ENCODE measurements around the gene SLC45A2.

SLC45A2 gene

DNA sequence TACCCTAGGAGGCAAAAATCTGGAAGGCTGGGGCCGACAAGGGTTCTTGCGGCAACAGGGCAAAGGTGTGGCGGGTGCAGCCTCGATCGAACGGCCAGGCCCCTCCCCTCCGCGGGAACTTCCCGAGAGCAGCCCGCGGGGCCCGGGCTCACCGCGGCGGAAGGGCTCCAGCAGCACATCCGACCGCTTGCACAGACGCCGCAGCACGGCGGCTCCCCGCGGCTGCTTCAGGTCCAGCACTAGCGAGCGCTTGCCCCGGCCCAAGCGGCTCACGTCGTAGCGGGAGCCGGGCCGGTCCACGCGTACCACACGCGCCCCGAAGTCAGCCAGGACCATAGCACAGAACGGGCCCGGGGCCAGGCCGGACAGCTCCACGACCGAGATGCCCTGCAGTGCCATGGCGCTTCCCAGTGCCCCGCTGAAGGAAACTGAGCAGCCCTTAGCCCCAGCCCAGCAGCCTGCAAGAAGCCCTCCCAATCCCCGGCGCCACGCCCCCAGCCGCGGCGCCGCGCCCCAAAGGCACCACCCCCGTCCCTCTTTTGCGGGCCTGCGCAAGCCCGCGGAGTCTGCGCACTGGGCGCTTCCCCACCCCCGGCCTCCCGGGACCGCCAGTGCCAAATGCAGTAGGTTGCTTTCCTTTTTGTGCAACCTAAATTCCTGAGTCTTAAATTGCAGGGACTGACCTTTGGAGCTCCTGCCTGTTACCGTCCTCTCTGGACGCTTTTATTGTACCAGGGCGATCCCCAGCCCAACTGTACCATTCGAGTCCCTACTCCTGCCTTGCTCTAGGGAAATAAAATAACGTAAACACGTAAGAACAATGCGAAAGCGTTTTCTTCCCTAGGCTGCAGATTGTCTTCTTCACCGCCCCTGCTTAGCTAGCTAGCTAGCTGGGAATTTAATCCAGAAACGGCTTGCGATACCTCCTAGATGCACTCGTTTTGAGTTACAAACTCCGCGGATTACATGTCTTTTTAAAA is 23.4 kb upstream of the SLC45A2 start, which contains the start of gene AMACR:
AMACR (minus strand) TSS at position 430 of the 980 bp plus-strand sequence; CDS start at position 399, 31 bp downstream.
- Histone ChIP-seq H3K4me1 (ENCODE audit: control insufficient read depth, insufficient read depth, low read length) (peaks cover 6% of the 10 kb centered on the region), H3K27me3 (ENCODE audit: control insufficient read depth in 1 of 2, insufficient read depth in 2 of 2, low read length in 2 of 2) (no peaks in the 10 kb centered on the region), H3K4me3 (ENCODE audit: low read length in 2 of 2) (peak within 1 kb of the TSS; percentile 82 to 97), H3K9ac (ENCODE audit: low read length in 2 of 2) (peak within 1 kb of the TSS; percentile 84 to 88), H3K9me3 (ENCODE audit: control insufficient read depth in 2 of 2, low read length in 2 of 2) (no peaks in the 10 kb centered on the region), H3K27ac (ENCODE audit: low read length) (peak within 1 kb of the TSS; percentile 84), H3K36me3 (ENCODE audit: control insufficient read depth in 2 of 2, insufficient read depth in 2 of 2, low read length in 2 of 2) (peaks cover 6 to 8% of the 10 kb centered on the region in 2 donors)

DNA sequence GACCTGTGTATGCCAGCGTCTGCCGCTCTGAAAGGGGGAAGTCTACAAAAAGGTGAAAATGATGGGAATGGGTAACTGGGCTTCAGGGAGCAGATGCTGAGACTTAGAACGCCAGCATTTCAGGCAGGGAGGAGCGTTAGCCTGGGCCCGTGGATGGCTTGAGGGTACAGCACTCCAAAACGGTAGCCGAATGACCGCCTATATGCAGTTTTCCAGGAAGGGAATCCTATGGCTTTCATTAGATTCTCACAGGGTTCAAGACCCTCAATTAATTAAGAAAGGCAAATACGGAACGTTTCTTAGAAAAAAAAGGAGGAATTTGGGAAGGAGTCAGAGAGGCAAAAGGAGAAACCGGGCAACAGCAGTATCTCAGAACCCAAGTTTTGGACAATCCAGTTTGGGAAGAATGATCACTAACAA is 22.7 kb upstream of the SLC45A2 start:
- H3K36me3 ChIP-seq (ENCODE audit: control insufficient read depth in 2 of 2, insufficient read depth in 2 of 2, low read length in 2 of 2) = peaks cover 13 to 15% of the 10 kb centered on the region in 2 donors
- H3K4me1 ChIP-seq (ENCODE audit: control insufficient read depth, insufficient read depth, low read length) = peaks cover 7% of the 10 kb centered on the region
- no peaks in the 10 kb centered on the region for H3K27me3 ChIP-seq (ENCODE audit: control insufficient read depth in 1 of 2, insufficient read depth in 2 of 2, low read length in 2 of 2)
- peak overlapping the region; percentile 84 for H3K27ac ChIP-seq (ENCODE audit: low read length)
- H3K9me3 ChIP-seq (ENCODE audit: control insufficient read depth in 2 of 2, low read length in 2 of 2) = no peaks in the 10 kb centered on the region
- H3K9ac ChIP-seq (ENCODE audit: low read length in 2 of 2) = peak overlapping the region; percentile 84 to 87
- H3K4me3 ChIP-seq (ENCODE audit: low read length in 2 of 2) = peak overlapping the region; percentile 82 to 97

DNA sequence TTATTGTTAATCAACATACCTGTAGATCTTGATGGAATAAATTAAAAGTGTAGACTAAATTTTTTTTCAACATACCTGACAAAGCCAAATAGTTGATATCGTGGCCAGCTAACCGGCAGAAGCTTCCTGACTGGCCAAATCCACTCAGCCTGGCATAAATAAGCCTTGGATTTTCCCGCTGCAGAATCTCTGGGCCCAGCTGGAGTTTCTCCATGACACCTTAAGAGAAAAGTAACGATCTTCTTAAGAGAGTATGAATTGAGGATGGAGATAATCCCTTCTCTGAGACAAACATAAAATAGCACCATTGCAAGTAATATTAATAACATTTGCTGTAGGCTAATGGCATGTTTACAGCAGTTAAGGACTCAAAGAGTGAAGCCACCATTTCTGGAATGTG is 21.2 kb upstream of the SLC45A2 start:
- H3K4me3 ChIP-seq (ENCODE audit: low read length in 2 of 2) = no peak overlapping the region
- peaks cover 21% of the 10 kb centered on the region for H3K4me1 ChIP-seq (ENCODE audit: control insufficient read depth, insufficient read depth, low read length)
- no peak overlapping the region for H3K9ac ChIP-seq (ENCODE audit: low read length in 2 of 2)
- peaks cover 13 to 15% of the 10 kb centered on the region in 2 donors for H3K36me3 ChIP-seq (ENCODE audit: control insufficient read depth in 2 of 2, insufficient read depth in 2 of 2, low read length in 2 of 2)
- no peaks in the 10 kb centered on the region for H3K9me3 ChIP-seq (ENCODE audit: control insufficient read depth in 2 of 2, low read length in 2 of 2)
- H3K27me3 ChIP-seq (ENCODE audit: control insufficient read depth in 1 of 2, insufficient read depth in 2 of 2, low read length in 2 of 2) = no peaks in the 10 kb centered on the region
- no peak overlapping the region for H3K27ac ChIP-seq (ENCODE audit: low read length)

DNA sequence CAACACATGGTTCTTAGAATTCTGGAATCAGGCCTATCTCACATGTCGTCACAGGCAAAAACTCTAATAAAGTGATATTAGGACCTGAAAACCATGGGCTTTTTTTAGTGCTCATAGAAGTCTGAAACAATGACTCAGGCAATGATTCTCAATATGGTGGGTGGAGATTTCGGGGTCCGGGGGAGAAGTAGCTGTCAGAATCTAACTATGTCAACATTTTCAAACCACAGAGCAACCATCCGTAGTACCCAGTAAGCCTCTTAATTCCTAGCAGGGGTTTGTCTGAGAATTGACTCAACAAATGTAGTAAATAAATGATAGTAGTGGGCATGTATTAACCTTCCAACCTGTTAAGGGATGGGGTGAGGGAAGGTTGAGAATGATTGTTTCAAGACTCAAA is 20.7 kb upstream of the SLC45A2 start:
- H3K9me3 ChIP-seq (ENCODE audit: control insufficient read depth in 2 of 2, low read length in 2 of 2) = no peaks in the 10 kb centered on the region
- H3K27ac ChIP-seq (ENCODE audit: low read length) = no peak overlapping the region
- H3K4me1 ChIP-seq (ENCODE audit: control insufficient read depth, insufficient read depth, low read length) = peaks cover 21% of the 10 kb centered on the region
- H3K9ac ChIP-seq (ENCODE audit: low read length in 2 of 2) = no peak overlapping the region
- peaks cover 13 to 15% of the 10 kb centered on the region in 2 donors for H3K36me3 ChIP-seq (ENCODE audit: control insufficient read depth in 2 of 2, insufficient read depth in 2 of 2, low read length in 2 of 2)
- no peak overlapping the region for H3K4me3 ChIP-seq (ENCODE audit: low read length in 2 of 2)
- H3K27me3 ChIP-seq (ENCODE audit: control insufficient read depth in 1 of 2, insufficient read depth in 2 of 2, low read length in 2 of 2) = no peaks in the 10 kb centered on the region

DNA sequence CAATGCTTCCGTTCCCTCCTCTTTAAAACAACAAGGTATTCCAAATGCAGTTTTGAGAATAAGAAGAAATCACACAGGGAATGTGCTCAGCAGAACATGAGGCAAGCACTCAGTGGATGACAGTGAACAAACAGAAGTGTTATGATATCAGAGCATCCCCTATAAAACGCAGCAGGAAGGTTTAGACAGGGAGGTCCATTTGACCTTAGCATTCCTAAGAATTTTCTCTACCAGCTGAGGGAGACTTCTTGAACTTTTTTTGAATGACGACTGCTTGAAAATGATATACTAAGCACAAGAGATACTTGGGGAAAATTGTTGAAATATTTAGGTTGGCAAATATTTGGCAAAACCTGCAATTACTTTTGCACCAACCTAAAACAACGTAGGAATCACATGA is 19.4 kb upstream of the SLC45A2 start:
- Histone ChIP-seq H3K27ac (ENCODE audit: low read length) (peak overlapping the region; percentile 18), H3K9ac (ENCODE audit: low read length in 2 of 2) (no peak overlapping the region), H3K36me3 (ENCODE audit: control insufficient read depth in 2 of 2, insufficient read depth in 2 of 2, low read length in 2 of 2) (peaks cover 13 to 15% of the 10 kb centered on the region in 2 donors), H3K9me3 (ENCODE audit: control insufficient read depth in 2 of 2, low read length in 2 of 2) (no peaks in the 10 kb centered on the region), H3K27me3 (ENCODE audit: control insufficient read depth in 1 of 2, insufficient read depth in 2 of 2, low read length in 2 of 2) (no peaks in the 10 kb centered on the region), H3K4me3 (ENCODE audit: low read length in 2 of 2) (no peak overlapping the region), H3K4me1 (ENCODE audit: control insufficient read depth, insufficient read depth, low read length) (peaks cover 21% of the 10 kb centered on the region)

DNA sequence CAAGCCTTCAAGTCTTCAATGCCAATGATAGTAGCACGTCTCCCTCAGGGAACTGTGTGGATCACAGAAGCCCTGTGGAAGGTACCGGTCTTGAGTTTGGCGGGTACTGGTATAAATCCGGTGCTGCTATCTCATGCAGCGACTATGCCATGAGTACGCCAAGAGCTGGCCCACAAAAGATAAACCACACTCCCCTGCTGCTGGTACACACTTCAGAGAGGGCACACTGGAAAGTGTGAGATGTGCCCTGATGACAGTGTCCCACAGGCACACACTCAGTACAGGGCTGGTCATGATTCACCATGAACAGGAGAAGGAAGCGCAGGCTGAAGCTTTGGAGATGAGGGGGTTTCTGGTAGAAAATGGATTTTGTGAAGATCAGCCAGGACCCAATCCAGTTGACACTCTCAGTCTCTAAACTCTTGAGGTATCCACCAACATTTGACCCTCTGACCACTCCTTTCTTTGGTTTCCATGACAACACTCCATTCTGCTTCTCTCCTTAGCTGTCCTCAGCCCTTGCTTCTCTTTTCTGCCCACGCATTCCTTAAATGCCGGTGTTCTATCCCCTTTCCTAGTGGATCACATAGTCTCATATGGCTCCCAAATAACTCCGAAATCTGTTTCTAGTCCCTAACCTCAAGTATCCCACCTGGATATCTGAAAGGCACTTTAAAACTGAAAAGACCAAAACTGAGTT is 18.3 kb upstream of the SLC45A2 start:
- peaks cover 21% of the 10 kb centered on the region for H3K4me1 ChIP-seq (ENCODE audit: control insufficient read depth, insufficient read depth, low read length)
- no peaks in the 10 kb centered on the region for H3K27me3 ChIP-seq (ENCODE audit: control insufficient read depth in 1 of 2, insufficient read depth in 2 of 2, low read length in 2 of 2)
- no peaks in the 10 kb centered on the region for H3K9me3 ChIP-seq (ENCODE audit: control insufficient read depth in 2 of 2, low read length in 2 of 2)
- no peak overlapping the region for H3K27ac ChIP-seq (ENCODE audit: low read length)
- no peak overlapping the region for H3K9ac ChIP-seq (ENCODE audit: low read length in 2 of 2)
- peaks cover 19% of the 10 kb centered on the region in 2 donors for H3K36me3 ChIP-seq (ENCODE audit: control insufficient read depth in 2 of 2, insufficient read depth in 2 of 2, low read length in 2 of 2)
- no peak overlapping the region for H3K4me3 ChIP-seq (ENCODE audit: low read length in 2 of 2)

DNA sequence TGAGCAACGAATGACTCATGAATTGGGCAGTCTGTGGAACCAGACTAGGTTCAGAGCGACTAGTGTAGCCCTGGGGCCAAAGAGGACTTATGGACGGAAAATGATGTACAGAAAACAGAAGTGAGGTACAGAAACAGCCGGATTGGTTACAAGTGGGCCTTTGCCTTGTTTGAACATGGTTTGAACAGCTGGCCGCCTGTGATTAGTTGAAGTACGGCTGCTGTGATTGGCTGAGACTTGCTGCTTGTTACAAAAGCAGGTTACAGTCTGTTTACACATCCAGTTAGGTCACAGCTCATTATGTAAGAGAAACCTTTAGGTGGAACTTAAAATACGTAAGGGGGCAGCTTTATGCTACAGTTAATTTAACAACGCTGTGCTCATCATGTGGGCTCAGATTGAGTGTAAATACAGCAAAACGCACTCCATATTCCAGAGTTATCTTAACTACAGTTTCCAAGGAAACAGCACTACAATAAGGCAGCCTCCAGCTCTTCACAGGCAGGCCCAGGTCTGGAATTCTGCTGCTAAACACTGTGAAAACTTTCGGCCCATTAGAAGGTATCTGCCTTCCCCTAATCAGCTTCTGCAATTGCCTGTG is 16.8 kb upstream of the SLC45A2 start:
- H3K9ac ChIP-seq (ENCODE audit: low read length in 2 of 2) = peak overlapping the region; percentile 50 to 64
- peaks cover 16% of the 10 kb centered on the region for H3K4me1 ChIP-seq (ENCODE audit: control insufficient read depth, insufficient read depth, low read length)
- H3K36me3 ChIP-seq (ENCODE audit: control insufficient read depth in 2 of 2, insufficient read depth in 2 of 2, low read length in 2 of 2) = peaks cover 19 to 20% of the 10 kb centered on the region in 2 donors
- peak overlapping the region; percentile 89 for H3K27ac ChIP-seq (ENCODE audit: low read length)
- H3K27me3 ChIP-seq (ENCODE audit: control insufficient read depth in 1 of 2, insufficient read depth in 2 of 2, low read length in 2 of 2) = no peaks in the 10 kb centered on the region
- no peaks in the 10 kb centered on the region for H3K9me3 ChIP-seq (ENCODE audit: control insufficient read depth in 2 of 2, low read length in 2 of 2)
- H3K4me3 ChIP-seq (ENCODE audit: low read length in 2 of 2) = peak overlapping the region; percentile 13 to 55

DNA sequence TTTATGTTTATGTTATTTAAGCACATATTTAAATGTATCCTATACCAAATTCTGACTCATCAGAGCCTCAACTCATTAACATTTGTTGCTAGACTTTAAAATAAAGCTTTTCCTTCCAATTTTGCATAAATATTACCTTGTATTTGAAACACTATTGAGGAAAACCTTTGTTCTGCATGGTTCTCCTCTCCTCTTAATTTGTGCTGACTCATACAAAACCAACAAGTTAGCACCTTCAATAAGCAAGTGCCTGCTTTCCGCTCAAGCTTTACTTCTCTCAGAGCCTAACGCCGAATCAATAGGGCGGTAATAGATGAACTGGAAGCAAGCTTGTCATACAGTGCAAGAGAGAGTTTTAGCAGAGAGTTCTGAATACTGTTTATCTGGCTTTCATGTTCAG is 15.5 kb upstream of the SLC45A2 start:
- Histone ChIP-seq H3K9ac (ENCODE audit: low read length in 2 of 2) (no peak overlapping the region), H3K27ac (ENCODE audit: low read length) (no peak overlapping the region), H3K36me3 (ENCODE audit: control insufficient read depth in 2 of 2, insufficient read depth in 2 of 2, low read length in 2 of 2) (peaks cover 19 to 22% of the 10 kb centered on the region in 2 donors), H3K4me1 (ENCODE audit: control insufficient read depth, insufficient read depth, low read length) (peaks cover 20% of the 10 kb centered on the region), H3K9me3 (ENCODE audit: control insufficient read depth in 2 of 2, low read length in 2 of 2) (no peaks in the 10 kb centered on the region), H3K4me3 (ENCODE audit: low read length in 2 of 2) (no peak overlapping the region), H3K27me3 (ENCODE audit: control insufficient read depth in 1 of 2, insufficient read depth in 2 of 2, low read length in 2 of 2) (no peaks in the 10 kb centered on the region)

DNA sequence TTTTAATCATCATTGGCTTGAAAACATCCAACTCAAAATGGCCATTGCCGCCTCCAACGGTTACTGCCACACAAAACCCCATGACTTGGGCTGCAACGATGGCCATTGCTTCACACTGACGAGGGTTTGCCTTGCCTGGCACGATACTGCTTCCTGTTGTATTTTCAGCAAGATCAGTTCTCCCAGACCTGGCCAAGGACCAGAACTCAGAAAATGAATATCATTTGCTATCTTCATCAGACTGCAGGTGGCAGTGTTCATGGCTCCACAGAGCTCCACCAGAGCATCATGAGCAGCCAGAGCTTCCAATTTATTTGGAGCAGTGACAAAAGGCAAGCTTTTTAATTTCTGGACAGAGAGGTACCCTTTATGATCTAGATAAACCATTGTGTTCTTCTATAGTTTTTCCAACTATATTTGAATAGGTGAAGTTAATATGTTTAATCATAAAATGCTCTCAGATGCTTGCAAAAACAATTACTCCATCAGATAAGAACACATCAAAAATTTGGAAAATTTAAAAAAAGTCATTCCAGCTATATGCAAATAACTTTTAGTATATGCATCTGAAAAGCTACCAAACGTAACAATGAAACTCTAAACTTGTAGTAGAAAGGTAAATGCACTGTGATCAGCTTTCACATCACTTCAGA is 13.0 kb upstream of the SLC45A2 start:
- Histone ChIP-seq H3K27ac (ENCODE audit: low read length) (no peak overlapping the region), H3K27me3 (ENCODE audit: control insufficient read depth in 1 of 2, insufficient read depth in 2 of 2, low read length in 2 of 2) (no peaks in the 10 kb centered on the region), H3K4me3 (ENCODE audit: low read length in 2 of 2) (peak overlapping the region in 1 of 2 donors; percentile 29), H3K9ac (ENCODE audit: low read length in 2 of 2) (no peak overlapping the region), H3K9me3 (ENCODE audit: control insufficient read depth in 2 of 2, low read length in 2 of 2) (no peaks in the 10 kb centered on the region), H3K4me1 (ENCODE audit: control insufficient read depth, insufficient read depth, low read length) (peaks cover 20% of the 10 kb centered on the region), H3K36me3 (ENCODE audit: control insufficient read depth in 2 of 2, insufficient read depth in 2 of 2, low read length in 2 of 2) (peaks cover 6 to 11% of the 10 kb centered on the region in 2 donors)

DNA sequence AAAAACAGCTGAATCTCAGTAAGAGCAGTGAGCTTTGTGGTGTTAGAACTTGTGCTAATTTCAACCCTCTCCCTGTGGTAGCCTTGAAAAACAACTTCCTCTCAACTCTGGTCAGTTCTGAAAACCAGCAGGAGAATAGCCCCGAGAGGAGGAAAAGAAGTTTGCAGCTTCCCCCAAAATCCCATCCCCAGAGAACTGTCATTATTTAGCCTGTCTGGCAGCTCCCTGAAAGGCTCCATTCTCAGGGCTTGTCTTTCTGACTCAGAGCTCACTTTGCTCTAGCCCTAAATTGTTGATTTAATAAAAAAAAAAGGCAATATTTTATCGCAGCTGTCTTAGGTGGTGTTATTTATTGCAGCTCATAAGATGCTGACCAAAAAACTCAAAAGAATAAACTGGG is 11.4 kb upstream of the SLC45A2 start:
- no peaks in the 10 kb centered on the region for H3K27me3 ChIP-seq (ENCODE audit: control insufficient read depth in 1 of 2, insufficient read depth in 2 of 2, low read length in 2 of 2)
- no peak overlapping the region for H3K4me3 ChIP-seq (ENCODE audit: low read length in 2 of 2)
- peaks cover 5% of the 10 kb centered on the region for H3K4me1 ChIP-seq (ENCODE audit: control insufficient read depth, insufficient read depth, low read length)
- H3K9ac ChIP-seq (ENCODE audit: low read length in 2 of 2) = no peak overlapping the region
- peaks cover 4 to 9% of the 10 kb centered on the region in 2 donors for H3K36me3 ChIP-seq (ENCODE audit: control insufficient read depth in 2 of 2, insufficient read depth in 2 of 2, low read length in 2 of 2)
- H3K27ac ChIP-seq (ENCODE audit: low read length) = no peak overlapping the region
- no peaks in the 10 kb centered on the region for H3K9me3 ChIP-seq (ENCODE audit: control insufficient read depth in 2 of 2, low read length in 2 of 2)
